CD14-positive monocyte (primary cell): ENCODE measurements around the gene MEF2D. TPM values are rescaled to one million over a fixed set of nuclear protein-coding genes. Genes with fewer than 3 reads are reported as not detected.

Experiments used
- DNase-seq, 3 donors: peaks; one replicate each; pipeline ENCODE4 v3.0.0-alpha.2; 2011 to 2022
- H2AFZ ChIP-seq: 2 replicates; pipeline ENCODE4 v1.6.0; 2012; ENCODE audit warnings: mild to moderate bottlenecking, low read depth, low read length, inconsistent platforms; ENCODE audit not compliant: insufficient read depth, poor library complexity, severe bottlenecking
- H3K27ac ChIP-seq, 2 donors: 1 replicate in 1 of 2; 2 replicates in 1 of 2; pipeline ENCODE4 v1.5.1; 2012 to 2013; ENCODE audit warnings: low read length in 2 of 2, control low read depth in 1 of 2, inconsistent platforms in 1 of 2, low read depth in 1 of 2, mild to moderate bottlenecking in 1 of 2
- H3K27me3 ChIP-seq, 2 donors: one replicate each; pipeline versions ENCODE4 v1.6.0 to v1.6.1; 2011 to 2013; ENCODE audit warnings: low read length in 2 of 2; ENCODE audit not compliant: control insufficient read depth in 2 of 2, insufficient read depth in 2 of 2
- H3K36me3 ChIP-seq, 2 donors: replicated peaks in 1 of 2; 1 replicate in 1 of 2; 2 replicates in 1 of 2; pipeline versions ENCODE4 v1.5.1 to v1.6.1; 2012 to 2013; ENCODE audit warnings: low read length in 2 of 2, control low read depth in 1 of 2, inconsistent platforms in 1 of 2, mild to moderate bottlenecking in 1 of 2; ENCODE audit not compliant: insufficient read depth in 2 of 2, control insufficient read depth in 1 of 2
- H3K4me1 ChIP-seq, 2 donors: 1 replicate in 1 of 2; 2 replicates in 1 of 2; pipeline versions ENCODE4 v1.5.1 to v1.6.1; 2012 to 2013; ENCODE audit warnings: low read length in 2 of 2, control low read depth in 1 of 2, inconsistent platforms in 1 of 2, mild to moderate bottlenecking in 1 of 2, moderate library complexity in 1 of 2; ENCODE audit not compliant: insufficient read depth in 2 of 2, control insufficient read depth in 1 of 2
- H3K4me2 ChIP-seq: replicated peaks from 2 replicates; pipeline ENCODE3; 2012; ENCODE audit warnings: low read length, moderate library complexity, mild to moderate bottlenecking; ENCODE audit not compliant: poor library complexity, severe bottlenecking; ENCODE audit errors: extremely low read depth
- H3K4me3 ChIP-seq, 3 experiments: fragments of 200-600 bp in 1 of 3; sonication (generic) in 1 of 3; replicated peaks in 1 of 3; 1 replicate in 2 of 3; 2 replicates in 1 of 3; pipeline ENCODE4 v1.5.1; 2011 to 2013; ENCODE audit warnings: low read length in 3 of 3, mild to moderate bottlenecking in 3 of 3, control low read depth in 2 of 3, low read depth in 2 of 3, inconsistent platforms in 1 of 3, moderate library complexity in 1 of 3
- H3K79me2 ChIP-seq: 2 replicates; pipeline ENCODE4 v1.6.0; 2012; ENCODE audit warnings: mild to moderate bottlenecking, control low read depth, inconsistent platforms, low read length, moderate library complexity; ENCODE audit not compliant: insufficient read depth
- H3K9ac ChIP-seq: 2 replicates; pipeline ENCODE4 v1.6.0; 2017; ENCODE audit warnings: low read length, mild to moderate bottlenecking; ENCODE audit not compliant: insufficient read depth, poor library complexity, severe bottlenecking
- H3K9me3 ChIP-seq, 2 donors: replicated peaks in 1 of 2; 1 replicate in 1 of 2; 2 replicates in 1 of 2; pipeline versions ENCODE4 v1.5.1 to v1.6.1; 2012 to 2013; ENCODE audit warnings: low read length in 2 of 2, control low read depth in 1 of 2; ENCODE audit not compliant: control insufficient read depth in 1 of 2, insufficient read depth in 1 of 2
- H4K20me1 ChIP-seq: 2 replicates; pipeline ENCODE4 v1.6.0; 2012; ENCODE audit warnings: mild to moderate bottlenecking, low read length, control low read depth, moderate library complexity; ENCODE audit not compliant: insufficient read depth
- H3K27ac Mint-ChIP-seq, 7 donors: one replicate each; pipeline ENCODE4 v1.8.0; 2020; ENCODE audit warnings: mild to moderate bottlenecking in 7 of 7, mixed read lengths in 7 of 7, moderate library complexity in 6 of 7, inconsistent platforms in 2 of 7
- H3K27me3 Mint-ChIP-seq, 3 donors: one replicate each; pipeline ENCODE4 v1.8.0; 2021 to 2022; ENCODE audit warnings: low read depth in 3 of 3, mild to moderate bottlenecking in 3 of 3, mixed read lengths in 3 of 3, moderate library complexity in 3 of 3, inconsistent platforms in 1 of 3
- H3K36me3 Mint-ChIP-seq, 2 donors: one replicate each; pipeline ENCODE4 v1.8.0; 2020; ENCODE audit warnings: mixed read lengths in 2 of 2, inconsistent platforms in 1 of 2, mild to moderate bottlenecking in 1 of 2
- H3K4me1 Mint-ChIP-seq: one replicate; pipeline ENCODE4 v1.8.0; 2020; ENCODE audit warnings: mild to moderate bottlenecking, mixed read lengths
- H3K4me3 Mint-ChIP-seq, 2 donors: one replicate each; pipeline ENCODE4 v1.8.0; 2020; ENCODE audit warnings: mild to moderate bottlenecking in 2 of 2, mixed read lengths in 2 of 2, moderate library complexity in 1 of 2
- H3K9me3 Mint-ChIP-seq, 7 donors: one replicate each; pipeline ENCODE4 v1.8.0; 2020 to 2022; ENCODE audit warnings: mixed read lengths in 7 of 7, mild to moderate bottlenecking in 6 of 7, moderate library complexity in 6 of 7, inconsistent platforms in 2 of 7
- WGBS: methylation state at CpG from one replicate; pipeline ENCODE4 v1.1.5; 2013; ENCODE audit warnings: missing lambda C conversion rate; ENCODE audit not compliant: insufficient coverage; 5-methylcytosine and 5-hydroxymethylcytosine counted together
- intact Hi-C, 2 donors: fragments of 100-400 bp; cut with micrococcal nuclease; formaldehyde crosslinking; loops; one replicate each; pipeline versions ENCODE4 v1.15.0 to v1.15.1; 2023
- polyA plus RNA-seq, 3 donors: library from polyadenylated mRNA; depleted of rRNA in 1 of 3; unstranded in 2 of 3; stranded (reverse) in 1 of 3; fragments of 300-500 nt in 2 of 3; fragments of >200 nt in 1 of 3; fragmentation: Illumina TruSeq in 2 of 3; gene quantifications; 1 replicate in 2 of 3; 2 replicates in 1 of 3; pipeline ENCODE4 v1.2.3, GENCODE V29; 2012 to 2021
- TF ChIP-seq, protein P1 (sequence below): fragments of 200-600 bp; IDR thresholded peaks from one replicate; pipeline ENCODE4 v1.8.0; 2022; ENCODE audit warnings: antibody characterized with exemption, mild to moderate bottlenecking

Gene MEF2D
- polyA plus RNA-seq, 3 donors = 4.5 to 66.4 (median 8.0) TPM

DNA sequence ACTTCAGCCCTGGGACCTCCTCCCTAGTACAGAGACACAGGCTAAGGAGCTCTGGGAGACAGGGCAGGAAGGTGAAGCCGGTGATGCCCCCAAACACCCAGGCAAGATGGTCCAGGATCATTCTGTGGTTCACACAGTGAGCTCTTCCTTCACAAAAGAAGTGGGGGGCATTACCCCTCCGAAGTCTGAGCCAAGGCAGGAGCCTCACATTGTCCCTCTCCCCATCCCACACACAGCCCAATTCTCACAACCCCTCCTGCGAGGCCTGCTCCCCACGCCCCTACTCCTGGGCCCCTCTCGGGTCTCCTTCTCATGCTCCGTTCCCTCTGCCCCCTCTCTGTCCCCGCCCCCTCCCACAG is 10.7 kb downstream of the MEF2D start:
- Mint-ChIP-seq H3K9me3 (peaks cover 0 to 1% (median 0%) of the 10 kb centered on the region in 7 donors), H3K4me3 (peak overlapping the region; percentile 59 to 60), H3K27ac (peak overlapping the region; percentile 69 to 95 (median 93)), H3K4me1 (peaks cover 97% of the 10 kb centered on the region), H3K27me3 (peaks cover 0 to 3% (median 2%) of the 10 kb centered on the region in 3 donors), H3K36me3 (peaks cover 27 to 31% of the 10 kb centered on the region in 2 donors)
- peaks cover 1 to 19% of the 10 kb centered on the region in 2 donors for H3K36me3 ChIP-seq
- TF ChIP-seq, protein P1, sequence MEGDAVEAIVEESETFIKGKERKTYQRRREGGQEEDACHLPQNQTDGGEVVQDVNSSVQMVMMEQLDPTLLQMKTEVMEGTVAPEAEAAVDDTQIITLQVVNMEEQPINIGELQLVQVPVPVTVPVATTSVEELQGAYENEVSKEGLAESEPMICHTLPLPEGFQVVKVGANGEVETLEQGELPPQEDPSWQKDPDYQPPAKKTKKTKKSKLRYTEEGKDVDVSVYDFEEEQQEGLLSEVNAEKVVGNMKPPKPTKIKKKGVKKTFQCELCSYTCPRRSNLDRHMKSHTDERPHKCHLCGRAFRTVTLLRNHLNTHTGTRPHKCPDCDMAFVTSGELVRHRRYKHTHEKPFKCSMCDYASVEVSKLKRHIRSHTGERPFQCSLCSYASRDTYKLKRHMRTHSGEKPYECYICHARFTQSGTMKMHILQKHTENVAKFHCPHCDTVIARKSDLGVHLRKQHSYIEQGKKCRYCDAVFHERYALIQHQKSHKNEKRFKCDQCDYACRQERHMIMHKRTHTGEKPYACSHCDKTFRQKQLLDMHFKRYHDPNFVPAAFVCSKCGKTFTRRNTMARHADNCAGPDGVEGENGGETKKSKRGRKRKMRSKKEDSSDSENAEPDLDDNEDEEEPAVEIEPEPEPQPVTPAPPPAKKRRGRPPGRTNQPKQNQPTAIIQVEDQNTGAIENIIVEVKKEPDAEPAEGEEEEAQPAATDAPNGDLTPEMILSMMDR = no peak
- peaks cover 82 to 96% of the 10 kb centered on the region in 2 donors for H3K4me1 ChIP-seq
- WGBS = 18% methylated on average over 7 of the region's 7 CpGs
- H3K27ac ChIP-seq = peak overlapping the region; percentile 77 to 98
- no peak for DNase-seq
- no peaks in the 10 kb centered on the region for H3K9me3 ChIP-seq
- H4K20me1 ChIP-seq = peaks cover 100% of the 10 kb centered on the region
- no peaks in the 10 kb centered on the region for H3K27me3 ChIP-seq
- no peak overlapping the region for H2AFZ ChIP-seq
- H3K4me3 ChIP-seq = peak overlapping the region in 1 of 3 experiments; percentile 60
- H3K79me2 ChIP-seq = peaks cover 100% of the 10 kb centered on the region
- peak overlapping the region; percentile 57 for H3K4me2 ChIP-seq
- intact Hi-C loops = loop anchor here (5.0 to 10.0 kb wide), 3 partner anchors 37 to 82 kb away; partner anchors contain the start of gene IQGAP3 (in 1 of the 2)
- H3K9ac ChIP-seq = peak overlapping the region; percentile 33

DNA sequence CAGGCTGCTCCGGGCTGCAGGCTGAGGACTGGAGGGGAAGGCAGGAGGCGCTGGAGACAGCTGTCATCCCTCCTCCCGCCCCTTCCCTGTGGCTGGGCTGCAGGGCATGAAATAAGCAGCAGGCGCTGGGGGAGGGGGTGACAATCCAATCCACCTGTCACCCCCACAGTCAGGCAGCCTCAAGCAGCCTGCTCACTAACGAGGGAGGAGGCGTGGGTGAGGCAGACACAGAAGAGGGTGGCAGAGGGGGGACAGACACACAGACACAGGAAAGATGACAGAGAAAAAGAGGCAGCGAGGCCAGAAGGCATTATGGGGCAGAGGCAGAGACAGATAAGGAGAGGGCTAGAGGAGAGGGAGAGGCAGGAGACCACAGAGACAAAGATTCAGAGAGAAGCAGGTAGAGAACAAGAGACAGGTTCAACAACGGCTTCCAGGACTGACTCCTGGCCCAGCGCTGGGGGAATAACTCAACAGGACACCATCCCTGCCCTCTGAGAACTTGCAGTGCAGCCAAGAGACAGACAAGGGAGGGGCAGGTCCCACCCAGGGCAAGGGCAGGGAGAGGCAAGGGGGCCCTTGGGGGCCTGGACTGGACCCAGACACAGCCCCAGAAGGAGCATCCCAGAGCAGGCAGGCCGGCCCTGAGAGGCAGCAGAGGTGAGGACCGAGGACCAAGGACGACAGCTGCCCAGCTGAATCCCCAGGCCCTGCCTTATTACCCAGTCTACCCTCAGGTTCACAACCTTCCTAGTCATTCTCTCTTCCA is 11.2 kb downstream of the MEF2D start:
- 22% methylated on average over 7 of the region's 12 CpGs for WGBS
- intact Hi-C loops = loop anchor here in 1 of 2 donors (5.0 kb wide), 1 partner anchor 38 kb away; no protein-coding TSS in a partner anchor
- H3K36me3 Mint-ChIP-seq = peaks cover 24 to 27% of the 10 kb centered on the region in 2 donors
- TF ChIP-seq, protein P1 = no peak
- Histone ChIP-seq H3K9ac (peak overlapping the region; percentile 33), H3K36me3 (peaks cover 0 to 16% of the 10 kb centered on the region in 2 donors), H3K79me2 (peaks cover 100% of the 10 kb centered on the region), H3K4me1 (peaks cover 82 to 94% of the 10 kb centered on the region in 2 donors), H3K4me3 (peak overlapping the region in 1 of 3 experiments; percentile 60), H2AFZ (no peak overlapping the region), H3K9me3 (no peaks in the 10 kb centered on the region), H4K20me1 (peaks cover 100% of the 10 kb centered on the region), H3K4me2 (peak overlapping the region; percentile 57), H3K27me3 (no peaks in the 10 kb centered on the region), H3K27ac (peak overlapping the region; percentile 77 to 98)
- H3K4me1 Mint-ChIP-seq = peaks cover 97% of the 10 kb centered on the region
- peaks cover 0 to 3% (median 2%) of the 10 kb centered on the region in 3 donors for H3K27me3 Mint-ChIP-seq
- peaks cover 0 to 1% (median 0%) of the 10 kb centered on the region in 7 donors for H3K9me3 Mint-ChIP-seq
- peak overlapping the region; percentile 87 to 95 (median 92) for H3K27ac Mint-ChIP-seq
- peak overlapping the region; percentile 59 to 66 for H3K4me3 Mint-ChIP-seq
- peak in 1 of 3 donors; percentile 42 for DNase-seq
